ENCODE data around the gene UPK3BL1. TPM values are rescaled to one million over a fixed set of nuclear protein-coding genes. Genes with fewer than 3 reads are reported as not detected.
"Not testable (repeated sequence)": the region's sequence is repeated elsewhere in the genome, so short reads cannot be mapped to it uniquely, and the experiment has no call there.

The UPK3BL1 gene
- total RNA-seq, 1 experiment from 2014 or later, result 12.4 TPM

GRCh38 chr7:102593637-102594334 lies 48.8 kb downstream of the UPK3BL1 start:
- H2BK12ac ChIP-seq (ENCODE audit: insufficient read length, low read depth, low read length); H3K9me3 ChIP-seq (ENCODE audit: control insufficient read depth, low read depth, low read length); H4K8ac ChIP-seq (replicated peaks; ENCODE audit: insufficient read length, low read depth, low read length); H3K79me2 ChIP-seq (ENCODE audit: insufficient read depth, low read length); H3K4me1 Mint-ChIP-seq; H3K27me3 Mint-ChIP-seq (ENCODE audit: low read depth); H3K18ac ChIP-seq (ENCODE audit: insufficient read length, low read depth, low read length); H2BK15ac ChIP-seq (ENCODE audit: low read depth, low read length); H2BK5ac ChIP-seq (ENCODE audit: insufficient read length, low read length); H2BK20ac ChIP-seq (ENCODE audit: low read depth, low read length, poor library complexity, severe bottlenecking); H2AFZ ChIP-seq (ENCODE audit: low read length); H4K5ac ChIP-seq (ENCODE audit: insufficient read length, low read depth, low read length); H3K4me2 ChIP-seq (ENCODE audit: insufficient read depth, insufficient read length, low read length); H3K4me1 ChIP-seq (ENCODE audit: insufficient read depth, low read length); H3K9ac ChIP-seq (ENCODE audit: extremely low read depth, insufficient read length, low read length); H3K23me2 ChIP-seq (ENCODE audit: insufficient read length, low read depth, low read length, poor library complexity, severe bottlenecking); H2AK5ac ChIP-seq (ENCODE audit: insufficient read length, low read length); H4K20me1 ChIP-seq (ENCODE audit: control insufficient read depth, insufficient read depth, insufficient read length); H3K36me3 Mint-ChIP-seq (ENCODE audit: insufficient read depth in 1 of 3, low read depth in 3 of 3); H3K27ac ChIP-seq (ENCODE audit: insufficient read length, low read depth, low read length); H3K27me3 ChIP-seq (ENCODE audit: insufficient read depth, low read length); H3K9me3 Mint-ChIP-seq; H3K4ac ChIP-seq (ENCODE audit: low read depth, low read length); H4K91ac ChIP-seq (ENCODE audit: insufficient read length, low read depth, low read length); H2BK120ac ChIP-seq (ENCODE audit: low read depth, low read length, poor library complexity, severe bottlenecking); H3K4me3 Mint-ChIP-seq; H3K27ac Mint-ChIP-seq; H3K23ac ChIP-seq (ENCODE audit: insufficient read length, low read depth, low read length); H3K14ac ChIP-seq (ENCODE audit: insufficient read depth, low read length); H3K79me1 ChIP-seq (ENCODE audit: insufficient read depth, low read depth, low read length, poor library complexity, severe bottlenecking); DNase-seq; H3K56ac ChIP-seq (ENCODE audit: insufficient read length, low read depth, low read length); H3T11ph ChIP-seq (ENCODE audit: low read length): not testable (repeated sequence)
- no CpG with 5 or more reads among the region's 68 CpGs for WGBS (ENCODE audit: extremely low coverage, insufficient read length, low lambda C conversion rate)

GRCh38 chr7:102592477-102593019 lies 50.0 kb downstream of the UPK3BL1 start:
- H2AK5ac ChIP-seq (ENCODE audit: insufficient read length, low read length); H2BK15ac ChIP-seq (ENCODE audit: low read depth, low read length); H3K27ac Mint-ChIP-seq; H2AFZ ChIP-seq (ENCODE audit: low read length); H3K4me2 ChIP-seq (ENCODE audit: insufficient read depth, insufficient read length, low read length); H3K23ac ChIP-seq (ENCODE audit: insufficient read length, low read depth, low read length); H3K18ac ChIP-seq (ENCODE audit: insufficient read length, low read depth, low read length); H3K9me3 ChIP-seq (ENCODE audit: control insufficient read depth, low read depth, low read length); H2BK120ac ChIP-seq (ENCODE audit: low read depth, low read length, poor library complexity, severe bottlenecking); H3K27ac ChIP-seq (ENCODE audit: insufficient read length, low read depth, low read length); H2BK5ac ChIP-seq (ENCODE audit: insufficient read length, low read length); H3K9me3 Mint-ChIP-seq; H2BK12ac ChIP-seq (ENCODE audit: insufficient read length, low read depth, low read length); H3K4me1 Mint-ChIP-seq; H4K8ac ChIP-seq (replicated peaks; ENCODE audit: insufficient read length, low read depth, low read length); H3K4me3 Mint-ChIP-seq; H3K36me3 Mint-ChIP-seq (ENCODE audit: insufficient read depth in 1 of 3, low read depth in 3 of 3); H3K27me3 Mint-ChIP-seq (ENCODE audit: low read depth); H3K79me2 ChIP-seq (ENCODE audit: insufficient read depth, low read length); H3K9ac ChIP-seq (ENCODE audit: extremely low read depth, insufficient read length, low read length); H3K56ac ChIP-seq (ENCODE audit: insufficient read length, low read depth, low read length); DNase-seq; H3K14ac ChIP-seq (ENCODE audit: insufficient read depth, low read length); H4K5ac ChIP-seq (ENCODE audit: insufficient read length, low read depth, low read length); H2BK20ac ChIP-seq (ENCODE audit: low read depth, low read length, poor library complexity, severe bottlenecking); H4K91ac ChIP-seq (ENCODE audit: insufficient read length, low read depth, low read length); H4K20me1 ChIP-seq (ENCODE audit: control insufficient read depth, insufficient read depth, insufficient read length); H3K23me2 ChIP-seq (ENCODE audit: insufficient read length, low read depth, low read length, poor library complexity, severe bottlenecking); H3K4me1 ChIP-seq (ENCODE audit: insufficient read depth, low read length); H3K27me3 ChIP-seq (ENCODE audit: insufficient read depth, low read length); H3T11ph ChIP-seq (ENCODE audit: low read length); H3K4ac ChIP-seq (ENCODE audit: low read depth, low read length); H3K79me1 ChIP-seq (ENCODE audit: insufficient read depth, low read depth, low read length, poor library complexity, severe bottlenecking): not testable (repeated sequence)
- WGBS (ENCODE audit: extremely low coverage, insufficient read length, low lambda C conversion rate), result no CpG with 5 or more reads among the region's 26 CpGs
